Stimulated activated CD4-positive, alpha-beta T cell treated with anti-CD3 and anti-CD28 coated beads, Interleukin-12 subunit alpha, Interleukin-12 subunit beta, amount 100 ng/mL, for 48 hours (primary cell): ENCODE data around the gene ZC3HAV1L.
"Not testable (repeated sequence)": the region's sequence is repeated elsewhere in the genome, so short reads cannot be mapped to it uniquely, and the experiment has no call there.

Experiments
- DNase-seq, 3 donors: peaks; one replicate each; pipeline ENCODE4 v3.0.0-alpha.2; 2020; ENCODE audit warnings: low read depth in 2 of 3, low spot score in 1 of 3

ZC3HAV1L gene

DNA sequence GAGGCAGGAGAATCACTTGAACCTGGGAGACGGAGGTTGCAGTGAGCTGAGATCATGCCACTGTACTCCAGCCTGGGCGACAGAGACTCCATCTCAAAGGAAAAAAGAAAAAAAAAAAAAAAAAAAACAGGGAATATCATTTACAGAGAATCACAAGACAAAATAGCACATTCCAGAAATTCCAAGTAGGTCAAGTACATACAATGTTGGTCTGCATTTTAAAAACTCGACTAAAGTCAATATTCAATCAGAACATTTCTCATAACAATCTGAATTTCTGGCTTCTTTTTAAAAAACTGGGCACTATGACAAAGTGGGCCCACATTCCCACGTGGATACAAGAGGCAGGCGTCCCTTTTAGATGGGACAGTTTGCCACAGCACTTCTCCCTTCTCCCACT, 12.8 kb downstream of the ZC3HAV1L start:
- no peak for DNase-seq

DNA sequence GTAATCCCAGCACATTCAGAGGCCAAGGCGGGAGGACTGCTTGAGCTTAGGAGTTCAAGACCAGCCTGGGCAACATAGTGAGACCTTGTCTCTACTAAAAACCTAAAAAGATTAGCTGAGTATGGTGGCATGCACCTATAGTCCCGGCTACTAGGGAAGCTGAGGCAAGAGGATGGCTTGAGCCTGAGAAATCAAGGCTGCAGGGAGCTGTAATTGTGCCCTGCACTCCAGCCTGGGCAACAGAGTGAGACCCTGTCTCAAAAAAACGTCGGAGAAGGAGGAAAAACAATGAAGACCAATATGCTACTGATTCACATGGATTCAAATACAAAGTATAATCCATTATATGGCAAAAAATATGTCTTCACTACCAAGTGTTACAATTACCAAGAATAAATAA, 13.6 kb downstream of the ZC3HAV1L start:
- DNase-seq: no peak

DNA sequence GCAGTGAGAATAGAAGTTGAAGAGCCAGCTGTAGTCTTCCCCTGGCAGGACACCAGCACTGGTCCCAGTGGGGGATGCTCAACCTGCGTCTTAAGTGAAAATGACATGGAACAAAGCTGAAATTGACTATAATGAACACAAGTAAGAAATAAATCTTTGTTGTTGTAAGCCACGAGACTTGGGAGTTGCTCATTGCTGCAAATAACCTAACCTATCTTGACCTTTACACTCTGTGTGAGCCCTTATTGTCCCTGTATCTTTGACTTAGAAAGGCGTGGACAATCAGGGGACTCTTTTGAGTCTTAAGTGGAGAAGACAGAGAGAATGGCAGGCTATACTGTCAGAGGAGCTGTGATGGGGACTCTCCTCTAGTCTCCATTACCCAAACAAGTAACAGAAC, 16.9 kb downstream of the ZC3HAV1L start:
- DNase-seq: no peak

DNA sequence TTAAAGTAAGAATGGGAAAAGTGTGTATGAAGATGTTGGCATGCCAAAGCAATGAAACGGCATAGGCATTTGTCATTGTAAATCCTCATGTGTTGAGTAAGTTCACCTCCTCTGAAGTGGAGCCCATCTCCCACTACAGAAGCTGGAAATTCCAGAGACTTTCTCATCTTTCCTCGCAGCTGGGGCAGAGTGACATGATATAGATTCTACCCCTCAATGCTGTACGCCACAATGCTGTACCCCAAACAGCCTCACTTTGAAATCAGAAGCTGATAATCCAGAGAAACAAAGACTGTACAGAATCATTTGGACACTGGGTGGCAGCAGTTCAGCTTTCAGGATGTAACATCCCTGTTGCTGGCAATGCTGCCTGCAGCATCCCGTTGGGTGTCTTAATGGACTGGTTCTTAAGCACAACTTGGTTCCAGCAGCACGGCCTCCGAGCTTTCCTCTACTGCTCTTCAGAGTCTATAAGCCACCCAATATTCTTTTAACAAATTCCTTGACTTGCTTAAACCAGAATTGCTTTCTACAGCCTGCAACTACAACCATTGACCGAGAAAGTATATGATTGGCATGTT, 18.8 kb downstream of the ZC3HAV1L start:
- peak in 2 of 3 donors; percentile 34 to 51 for DNase-seq

DNA sequence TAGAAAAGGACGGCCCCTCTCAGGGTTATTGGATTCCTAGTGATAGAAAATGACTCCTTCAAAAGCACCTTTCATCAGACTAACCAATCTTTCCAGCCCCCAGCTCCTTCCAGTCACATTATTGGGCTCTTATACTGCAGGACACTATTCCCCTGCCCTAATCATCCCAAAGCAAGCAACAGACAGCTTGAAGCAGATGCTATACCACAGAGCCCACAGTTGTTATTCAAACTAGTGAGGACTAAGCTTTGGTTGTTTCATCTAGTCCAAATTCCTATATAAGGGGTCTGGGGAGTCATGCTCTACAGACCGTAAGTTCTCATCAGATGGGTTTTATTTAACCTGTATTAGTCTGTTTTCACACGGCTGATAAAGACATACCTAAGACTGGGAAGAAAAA, 24.5 kb downstream of the ZC3HAV1L start:
- no peak for DNase-seq

DNA sequence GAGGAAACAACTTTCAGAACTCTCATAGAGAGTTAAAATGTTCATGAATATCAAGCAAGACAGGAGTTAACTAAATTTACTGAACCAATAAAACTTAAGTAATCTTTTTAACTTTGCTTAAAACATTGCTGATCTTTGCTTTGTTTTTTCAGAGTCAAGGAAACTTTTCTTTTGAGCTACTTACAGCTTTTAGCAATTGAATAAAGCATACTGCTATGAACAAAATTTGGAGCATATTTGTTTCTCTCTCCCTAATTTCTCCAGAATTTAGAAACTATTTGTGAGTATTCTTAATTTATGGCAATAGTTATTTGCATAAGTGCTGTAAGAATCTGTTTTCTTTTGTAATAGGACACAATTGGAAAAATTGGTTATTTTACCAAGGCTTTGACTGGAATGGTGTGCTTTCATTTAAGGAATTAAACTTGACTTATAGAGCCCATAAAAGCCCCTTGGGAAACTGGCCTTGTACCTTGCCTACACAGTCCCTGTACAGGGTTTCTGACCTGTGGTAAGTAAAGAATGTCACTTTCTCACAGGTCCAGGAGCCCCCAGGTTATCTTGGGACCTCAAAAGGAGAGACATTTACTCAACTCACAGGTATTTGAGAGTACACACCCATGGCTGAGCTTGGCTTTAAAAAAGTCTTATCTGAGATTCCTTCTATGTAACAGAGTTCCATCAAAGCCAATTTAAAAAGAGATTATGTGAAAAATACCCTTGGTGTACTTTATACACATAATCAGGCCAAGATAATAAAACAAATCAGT, 31.3 kb downstream of the ZC3HAV1L start:
- no peak for DNase-seq

DNA sequence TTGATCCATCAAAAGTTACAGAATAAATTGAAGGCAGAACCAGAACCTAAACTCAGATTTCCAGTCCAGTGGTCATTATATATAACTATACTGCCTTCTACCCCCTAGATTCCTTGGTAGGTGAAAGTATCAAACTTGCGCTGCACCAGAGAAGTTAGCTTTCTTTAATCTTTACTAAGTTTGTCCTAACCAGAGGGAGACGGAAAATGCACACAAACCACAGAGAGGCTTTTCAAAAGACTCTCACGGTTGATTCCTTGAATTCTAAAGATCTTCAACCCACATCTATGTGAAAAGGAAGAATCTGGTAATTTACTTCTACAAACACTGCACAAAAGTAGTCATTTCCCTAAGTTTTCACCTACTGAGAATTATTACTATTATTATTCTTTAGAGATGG, 36.4 kb downstream of the ZC3HAV1L start:
- DNase-seq: no peak

DNA sequence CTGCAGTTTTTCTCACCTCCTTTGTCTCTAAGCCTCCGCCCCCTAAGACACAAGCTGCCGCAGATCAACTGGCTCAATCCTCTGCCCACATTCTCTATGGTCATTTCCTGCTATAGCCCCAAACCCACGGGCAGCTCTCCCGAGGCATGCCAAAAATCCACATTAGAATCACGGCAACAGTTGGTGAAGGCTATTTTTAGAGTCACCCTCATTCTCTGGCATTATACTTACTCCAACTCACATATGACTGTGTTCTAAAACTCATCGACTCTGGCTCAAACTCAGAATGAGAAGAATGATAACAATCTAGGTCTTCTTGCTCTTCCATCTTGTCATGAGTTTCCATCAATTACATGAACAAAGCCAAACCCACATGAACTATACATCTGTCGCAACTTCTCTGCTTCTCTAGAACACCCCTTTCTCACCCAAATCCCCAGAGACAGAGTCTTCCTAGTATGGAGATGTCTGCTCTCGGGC, 43.8 kb downstream of the ZC3HAV1L start:
- DNase-seq: no peak

DNA sequence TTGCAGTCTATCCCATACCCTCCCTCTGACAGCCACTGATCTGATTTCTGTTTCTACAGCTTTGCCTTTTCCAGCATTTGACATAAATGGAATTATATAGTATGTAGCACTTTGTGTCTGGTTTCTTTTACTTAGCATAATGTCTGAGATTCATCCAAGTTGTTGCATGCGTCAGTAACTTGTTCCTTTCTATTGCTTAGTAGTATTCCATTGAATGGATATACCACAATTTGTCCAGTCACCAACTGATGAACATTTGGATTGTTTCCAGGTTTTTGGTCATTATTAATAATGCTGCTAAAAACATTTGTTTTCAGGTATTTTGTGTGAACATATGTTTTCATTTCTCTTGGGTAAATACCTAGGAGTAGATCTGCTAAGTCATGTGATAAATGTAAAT, 48.2 kb downstream of the ZC3HAV1L start:
- DNase-seq: no peak

DNA sequence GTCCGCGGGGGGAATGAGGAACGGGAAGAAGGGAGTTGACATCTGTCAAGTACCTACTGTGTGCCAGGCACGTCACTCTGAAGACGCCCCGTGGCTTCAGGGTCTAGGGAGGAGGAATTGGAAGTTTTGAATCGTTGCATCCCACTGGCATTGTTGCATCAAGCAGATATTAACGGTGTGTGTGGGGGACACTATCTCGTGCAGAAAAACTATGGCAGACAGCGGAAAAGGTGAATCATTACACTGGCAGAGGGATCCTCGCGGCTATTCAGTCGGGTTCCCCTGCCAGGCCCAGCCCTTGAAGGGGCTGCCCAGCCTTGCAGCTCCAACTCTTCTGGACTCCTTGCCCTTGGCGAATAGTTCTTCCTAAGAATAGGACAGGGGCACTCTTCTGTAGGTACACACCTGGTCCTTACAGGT, 53.6 kb downstream of the ZC3HAV1L start:
- no peak for DNase-seq

DNA sequence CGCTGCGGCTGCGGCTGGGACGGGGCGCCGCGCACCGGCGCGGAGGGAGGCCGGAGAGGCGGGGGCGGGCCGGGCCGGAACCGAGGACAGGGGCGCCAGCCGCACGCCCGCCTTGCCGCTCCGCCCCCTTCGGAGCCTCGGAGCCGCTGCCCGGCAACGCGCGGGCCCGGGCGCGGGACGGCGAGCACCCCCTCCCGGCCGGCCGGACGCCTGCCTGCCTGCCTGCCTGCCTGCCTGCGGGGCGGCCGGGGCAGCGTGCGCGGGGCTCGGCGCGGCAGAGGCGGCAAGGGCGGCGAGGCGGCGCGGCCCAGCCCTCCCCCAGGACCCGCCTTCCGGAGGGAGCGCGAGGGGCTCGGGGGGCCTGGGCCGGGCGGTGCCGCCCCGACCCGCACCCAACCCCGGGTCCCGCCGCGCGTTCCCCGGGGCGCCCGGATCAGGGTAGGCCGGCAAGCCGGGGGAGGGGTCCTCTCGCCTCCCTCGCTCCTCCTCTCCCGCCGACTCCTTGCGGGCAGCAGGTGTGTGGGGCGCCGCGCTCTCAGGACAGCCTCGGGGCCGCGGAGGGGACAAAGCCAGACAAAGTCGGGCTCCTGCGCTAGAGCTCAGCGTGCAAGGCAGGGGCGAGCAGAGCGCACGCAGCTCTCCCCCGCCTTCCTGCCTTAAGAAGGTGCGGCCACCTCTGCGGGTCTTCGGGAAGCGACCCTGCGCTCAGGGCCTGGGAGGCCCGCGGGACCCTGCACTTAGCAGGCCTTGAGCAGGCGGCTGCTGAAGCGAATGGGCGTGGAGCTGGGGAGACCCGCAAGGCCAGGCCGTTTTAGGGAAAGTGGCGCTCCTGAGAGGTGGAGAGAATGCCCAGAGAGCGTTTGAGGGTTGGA, 54.3 kb downstream of the ZC3HAV1L start, which contains the start of gene KIAA1549:
TSS of gene KIAA1549 (minus strand) at position 58 of the 872 bp plus-strand sequence. CDS start 120 bp downstream, outside the sequence.
- peak; percentile 16 to 59 (median 27) for DNase-seq

DNA sequence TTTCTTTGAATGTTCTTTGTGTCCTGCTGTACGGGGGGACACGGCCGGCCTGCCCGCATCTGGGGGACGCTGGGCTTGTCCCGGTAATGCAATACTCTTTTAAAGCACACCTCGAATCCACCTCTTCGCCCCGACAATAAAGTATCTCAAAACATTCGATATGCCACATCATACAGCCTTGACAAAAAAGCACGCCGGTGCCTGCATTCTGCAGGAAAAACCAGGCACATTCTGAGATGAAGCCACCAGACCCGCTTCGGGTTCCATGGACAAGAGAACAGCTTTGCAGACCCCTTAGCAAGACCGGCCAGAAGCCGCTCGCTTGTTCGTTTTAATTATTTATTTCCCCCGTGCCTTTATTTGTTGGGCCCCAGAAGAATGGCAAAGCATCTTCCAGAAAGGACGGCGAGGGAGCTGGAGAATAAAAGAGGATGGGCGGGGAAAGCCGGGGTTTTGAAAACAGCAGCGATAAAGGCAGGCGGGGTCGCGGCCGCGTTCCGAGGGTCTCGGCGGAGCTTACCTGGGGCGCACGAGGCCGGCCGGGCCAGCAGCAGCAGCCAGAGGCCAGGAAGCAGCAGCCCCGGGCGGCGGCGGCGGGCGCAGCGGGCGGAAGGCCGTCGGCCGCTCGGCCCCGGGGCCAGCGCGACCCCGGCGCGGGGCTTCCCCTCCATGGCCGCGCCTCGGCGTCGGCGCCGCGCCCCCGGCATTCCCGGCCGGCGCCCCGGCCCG, 55.1 kb downstream of the ZC3HAV1L start:
- peak in 1 of 3 donors; percentile 5 for DNase-seq

DNA sequence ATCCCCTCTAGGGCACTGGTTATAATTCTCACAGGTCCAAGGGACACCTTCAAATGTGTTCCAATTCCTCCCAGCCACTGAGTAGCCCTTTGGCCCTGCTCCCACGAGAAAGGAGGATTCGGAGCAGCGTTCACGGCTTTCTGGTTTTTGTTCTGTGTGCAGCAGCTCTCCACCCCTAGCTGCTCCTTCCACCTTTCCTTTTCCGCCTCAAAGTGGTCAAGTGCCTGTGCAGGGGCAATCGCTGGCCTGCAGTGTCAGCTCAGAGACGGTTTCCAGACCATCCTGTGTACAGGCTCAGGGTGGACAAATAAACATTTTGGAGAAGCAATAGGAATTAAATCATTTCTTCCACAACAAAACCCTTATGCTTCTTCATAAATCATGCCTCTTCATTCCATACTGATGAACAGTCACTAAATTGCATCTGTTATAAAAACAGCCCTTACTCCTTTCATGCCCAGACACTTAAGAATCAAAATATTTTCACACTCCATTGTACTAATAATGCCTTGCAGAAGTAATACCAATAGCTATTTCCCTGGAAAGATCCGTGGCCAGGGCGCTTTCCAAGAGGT, 55.8 kb downstream of the ZC3HAV1L start:
- DNase-seq: no peak

DNA sequence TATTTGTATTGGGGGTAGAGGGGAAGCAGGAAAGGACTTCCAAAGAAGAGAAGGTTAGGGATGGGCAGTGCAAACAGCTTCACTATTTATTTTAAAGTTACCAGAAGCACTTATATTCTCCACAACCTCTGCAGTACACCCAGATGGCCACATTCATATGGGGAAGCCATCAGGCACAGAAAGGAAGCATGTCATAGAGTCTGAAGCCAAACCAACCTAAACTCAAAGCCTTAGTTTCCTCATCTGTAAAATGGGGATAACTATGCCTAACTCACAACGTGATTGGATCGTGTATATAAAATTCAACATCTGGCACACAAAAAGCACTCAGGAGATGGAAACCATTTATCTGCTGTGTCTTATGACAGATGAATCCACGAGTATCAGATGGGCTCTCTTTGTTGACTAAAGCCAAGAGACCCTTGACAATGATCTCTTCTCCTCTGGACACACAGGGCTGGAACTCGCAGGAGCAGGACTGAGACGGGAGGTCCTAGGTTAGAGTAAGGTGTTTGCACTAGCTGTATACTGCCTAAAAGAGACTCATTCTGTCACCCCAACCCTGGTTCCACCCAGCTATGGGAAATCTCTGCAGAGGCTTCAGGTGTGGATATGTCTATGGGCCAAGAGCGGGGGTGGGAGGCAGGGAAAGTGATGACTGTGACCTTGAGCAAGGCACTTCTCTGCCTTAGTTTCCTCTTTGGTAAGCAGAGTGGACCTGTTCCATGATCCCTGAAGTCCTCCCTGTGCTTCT, 56.4 kb downstream of the ZC3HAV1L start:
- DNase-seq: no peak

DNA sequence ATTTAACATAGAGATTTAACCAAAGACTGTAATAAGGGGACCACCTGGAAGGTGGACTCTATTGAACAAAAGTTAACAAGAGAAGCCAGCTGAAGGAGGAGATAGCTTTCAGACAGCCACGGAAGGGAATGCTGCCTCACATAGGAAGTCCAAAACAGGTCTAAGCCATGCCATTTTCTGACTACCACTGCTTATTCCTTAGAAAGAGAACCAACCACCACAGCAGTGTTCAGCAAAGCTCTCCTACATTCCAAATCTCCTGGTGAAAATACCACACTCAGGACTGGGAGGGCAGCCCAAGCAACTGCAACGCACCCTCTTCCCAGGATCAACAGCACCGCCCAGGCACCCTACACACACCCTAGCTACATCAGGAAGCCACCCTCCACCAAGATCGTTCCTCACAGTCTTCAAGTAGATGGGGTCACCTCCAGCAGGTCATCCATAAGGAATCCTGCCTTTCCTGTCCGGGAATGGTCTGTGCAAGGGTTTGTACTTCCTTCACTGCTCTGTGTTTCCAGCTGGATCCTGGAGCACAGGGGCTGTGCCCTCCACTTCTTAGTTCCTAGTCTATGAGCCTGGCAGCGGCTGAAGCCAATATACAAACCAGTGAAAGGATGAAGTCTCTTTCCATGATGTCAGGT, 57.2 kb downstream of the ZC3HAV1L start:
- no peak for DNase-seq

DNA sequence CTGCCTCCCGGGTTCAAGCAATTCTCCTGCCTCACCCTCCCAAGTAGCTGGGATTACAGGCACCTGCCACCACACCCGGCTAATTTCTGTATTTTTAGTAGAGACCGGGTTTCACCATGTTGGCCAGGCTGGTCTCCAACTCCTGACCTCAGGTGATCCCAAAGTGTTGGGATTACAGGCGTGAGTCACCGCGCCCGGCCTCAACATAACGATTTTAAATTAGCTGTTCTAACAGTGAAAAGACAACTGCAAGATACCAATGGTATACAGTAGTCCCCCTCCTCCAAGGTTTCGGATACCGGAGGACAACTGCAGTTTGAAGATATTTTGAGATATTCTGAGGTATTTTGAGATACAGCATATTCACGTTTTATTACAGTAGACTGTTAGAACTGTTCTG, 59.7 kb downstream of the ZC3HAV1L start:
- not testable (repeated sequence) for DNase-seq
